Myocyte (in vitro differentiated cells): ENCODE measurements around the gene FZR1. TPM values are rescaled to one million over a fixed set of nuclear protein-coding genes. Genes with fewer than 3 reads are reported as not detected.

Experiments used
- DNase-seq: peaks from one replicate; pipeline ENCODE4 v3.0.0-alpha.2; 2012; ENCODE audit warnings: low read depth
- total RNA-seq: library from RNA; depleted of rRNA; stranded (reverse); fragments of >200 nt; gene quantifications from 2 replicates; pipeline ENCODE4 v1.2.3, GENCODE V29; 2014

FZR1 gene
- total RNA-seq, 1 donor from 2014 or later: 33.8 TPM

- peak; percentile 30 for DNase-seq
These were observed 34.0 kb upstream of the FZR1 start for GRCh38 chr19:3471954-3472655.

GRCh38 chr19:3474010-3474409, 32.1 kb upstream of the FZR1 start:
- DNase-seq: no peak

- no peak for DNase-seq
These were observed 31.5 kb upstream of the FZR1 start for GRCh38 chr19:3474614-3475013.

GRCh38 chr19:3475449-3475848, 30.7 kb upstream of the FZR1 start:
- no peak for DNase-seq

GRCh38 chr19:3476830-3477229, 29.3 kb upstream of the FZR1 start:
- no peak for DNase-seq

GRCh38 chr19:3477506-3477905, 28.6 kb upstream of the FZR1 start:
- DNase-seq: no peak

- no peak for DNase-seq
These were observed 28.2 kb upstream of the FZR1 start for GRCh38 chr19:3477951-3478350.

- no peak for DNase-seq
These were observed 27.5 kb upstream of the FZR1 start for GRCh38 chr19:3478409-3479176.

- DNase-seq: no peak
These were observed 26.8 kb upstream of the FZR1 start for GRCh38 chr19:3479177-3479833.

- DNase-seq: no peak
These were observed 26.3 kb upstream of the FZR1 start for GRCh38 chr19:3479834-3480215.

GRCh38 chr19:3480383-3481091, 25.6 kb upstream of the FZR1 start, which contains the start of gene SMIM24:
Gene SMIM24 (minus strand): TSS chr19:3480525. CDS start chr19:3480463, 62 bp downstream.
- no peak for DNase-seq

- no peak for DNase-seq
These were observed 24.6 kb upstream of the FZR1 start for GRCh38 chr19:3481241-3482090.

GRCh38 chr19:3482507-3483225, 23.4 kb upstream of the FZR1 start:
- no peak for DNase-seq

- DNase-seq: no peak
These were observed 22.9 kb upstream of the FZR1 start, which contains the start of gene SMIM44 for GRCh38 chr19:3483226-3483628. Gene SMIM44 (minus strand): TSS chr19:3483441. CDS start chr19:3483403, 38 bp downstream.

- DNase-seq: no peak
These were observed 14.6 kb upstream of the FZR1 start for GRCh38 chr19:3491396-3492119.

GRCh38 chr19:3492131-3492839, 13.8 kb upstream of the FZR1 start:
- no peak for DNase-seq

- DNase-seq: no peak
These were observed 13.2 kb upstream of the FZR1 start for GRCh38 chr19:3492919-3493318.

- no peak for DNase-seq
These were observed 12.5 kb upstream of the FZR1 start for GRCh38 chr19:3493651-3494050.
